Stimulated activated CD8-positive, alpha-beta memory T cell treated with anti-CD3 and anti-CD28 coated beads, Interleukin-7, amount 100 ng/mL, for 24 hours (primary cell): ENCODE results near the gene ABLIM2.
"Not testable (repeated sequence)": the region's sequence is repeated elsewhere in the genome, so short reads cannot be mapped to it uniquely, and the experiment has no call there.

Experiments used
- DNase-seq: peaks from one replicate; pipeline ENCODE4 v3.0.0-alpha.2; 2020; ENCODE audit warnings: low read depth

Gene ABLIM2

DNA sequence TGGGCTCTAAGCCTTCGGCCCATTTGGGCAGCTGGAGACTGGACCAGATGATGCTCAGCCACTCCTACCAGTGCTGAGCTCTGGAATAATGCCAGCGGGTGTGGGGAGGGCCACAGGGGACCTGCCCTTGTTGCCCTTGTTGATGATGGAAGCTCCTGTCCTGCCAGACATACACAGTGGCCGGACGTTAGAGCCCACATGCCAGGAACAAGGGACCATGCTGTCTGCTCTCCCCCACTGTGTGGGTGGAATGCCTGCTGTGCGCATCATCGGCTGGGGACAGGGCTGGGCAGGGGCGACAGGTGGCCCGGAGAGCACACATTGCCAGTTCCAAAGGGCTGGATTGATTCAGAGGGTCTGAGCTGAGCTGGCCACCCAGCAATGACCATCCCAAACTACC is 2.0 kb downstream of the ABLIM2 start:
- no peak for DNase-seq

- no peak for DNase-seq
Measured at GRCh38 chr4:8155660-8156421, 2.8 kb downstream of the ABLIM2 start.

GRCh38 chr4:8155048-8155447 is 3.6 kb downstream of the ABLIM2 start:
- DNase-seq: no peak

DNA sequence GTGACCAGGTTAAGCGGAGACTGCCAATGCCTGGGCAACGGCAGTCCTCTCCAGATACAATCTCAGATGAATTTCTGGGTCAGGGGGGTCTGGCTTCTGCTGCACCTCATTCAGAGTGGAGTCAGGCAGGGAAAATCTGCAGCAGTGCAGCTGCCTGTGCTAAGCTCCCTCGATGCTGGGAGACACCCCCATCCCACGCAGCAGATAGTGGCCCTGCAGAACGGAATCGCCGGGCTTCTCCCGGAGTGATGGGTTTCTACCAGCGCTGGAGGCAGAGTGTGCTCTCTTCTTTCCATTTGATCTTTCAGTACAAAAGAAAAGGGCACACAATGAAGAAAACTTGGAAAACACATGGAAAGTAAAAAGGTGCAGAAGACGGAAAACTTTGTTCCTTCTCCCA is 5.2 kb downstream of the ABLIM2 start:
- no peak for DNase-seq

GRCh38 chr4:8152865-8153257 is 5.8 kb downstream of the ABLIM2 start:
- DNase-seq: no peak

DNA sequence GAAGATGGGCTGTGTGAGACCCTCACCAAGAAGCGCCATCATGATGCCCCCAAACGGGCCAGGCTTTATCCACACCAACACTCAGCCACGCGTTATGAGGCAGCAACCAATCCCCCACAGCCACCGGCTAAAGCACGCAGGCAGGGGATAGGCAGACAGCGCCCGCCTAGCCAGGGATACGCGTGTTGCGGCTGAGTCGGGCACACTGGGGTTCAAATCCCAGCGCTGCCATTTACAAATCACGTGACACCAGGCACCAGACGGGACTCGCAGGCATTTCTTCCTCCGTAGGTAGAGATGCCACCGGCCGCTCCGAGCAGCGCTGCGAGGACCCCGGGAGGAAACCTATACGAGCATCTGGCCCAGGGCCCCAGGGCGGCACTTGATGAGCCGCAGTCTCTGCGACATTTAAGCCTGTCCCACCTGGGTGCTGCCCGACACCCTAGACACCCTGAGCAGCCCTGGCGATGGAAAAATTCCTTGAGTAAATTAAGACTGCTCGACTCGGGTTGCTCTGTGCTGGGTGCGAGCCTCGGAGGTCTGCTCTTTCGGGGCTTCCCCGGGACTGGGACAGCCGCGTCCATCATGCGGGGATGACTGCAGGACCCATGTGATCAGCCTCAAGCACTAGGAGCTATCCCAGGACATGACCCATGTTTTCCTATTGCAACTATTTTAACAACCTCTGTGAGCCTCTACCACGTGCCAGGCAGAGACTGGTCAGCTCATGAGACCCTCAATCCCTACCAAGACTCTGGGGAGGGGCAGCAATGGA is 6.3 kb downstream of the ABLIM2 start:
- DNase-seq: no peak

- no peak for DNase-seq
Measured at GRCh38 chr4:8151165-8151650, 7.4 kb downstream of the ABLIM2 start.

DNA sequence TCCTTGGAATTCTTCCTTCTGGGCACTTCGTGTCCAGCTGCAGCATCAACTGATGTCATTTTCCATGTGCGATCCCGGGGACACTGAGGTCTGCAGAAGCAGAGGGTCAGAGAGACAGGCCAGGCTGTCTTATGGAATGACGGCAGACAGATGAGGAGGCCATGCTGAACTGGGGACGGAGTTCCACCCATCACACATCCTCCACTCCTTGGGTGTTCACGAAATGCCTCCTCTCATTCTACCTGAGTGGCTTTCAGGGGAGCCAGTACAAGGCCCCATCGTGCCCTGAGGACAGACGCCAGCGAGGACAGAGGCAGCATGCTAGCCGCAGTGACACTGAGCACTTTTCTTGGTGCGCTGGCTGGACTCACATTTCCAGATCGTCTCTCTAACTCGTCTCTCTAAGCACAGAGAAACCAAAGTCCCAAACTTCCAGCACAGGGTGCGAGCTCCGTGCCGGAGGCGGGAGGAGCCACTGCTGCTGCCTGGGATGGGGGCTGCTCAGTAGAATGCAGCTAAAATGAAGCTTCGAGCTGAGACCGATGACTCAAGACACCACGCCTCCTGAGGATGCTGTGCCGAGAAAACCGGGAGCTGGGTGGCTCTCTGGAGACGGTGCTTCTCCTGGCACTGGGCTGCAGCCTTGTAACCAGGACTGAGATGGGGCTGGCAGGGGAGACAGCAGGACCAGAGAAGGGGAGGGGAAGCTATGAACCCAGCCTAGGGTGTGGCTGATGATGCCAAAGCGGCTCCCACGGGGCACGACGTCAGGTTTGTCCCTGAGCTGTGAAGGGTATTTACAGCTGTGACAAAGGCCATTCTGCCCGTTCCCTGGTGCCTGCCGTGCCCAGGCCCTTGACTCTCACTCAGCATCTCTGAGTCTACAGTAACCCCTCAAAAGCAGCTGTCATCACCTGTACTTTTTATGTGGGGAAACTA is 8.2 kb downstream of the ABLIM2 start:
- DNase-seq: no peak

GRCh38 chr4:8149664-8150063 is 8.9 kb downstream of the ABLIM2 start:
- no peak for DNase-seq

- DNase-seq: no peak
Measured at GRCh38 chr4:8148785-8149435, 9.7 kb downstream of the ABLIM2 start.

- DNase-seq: no peak
Measured at GRCh38 chr4:8148159-8148558, 10.5 kb downstream of the ABLIM2 start.

GRCh38 chr4:8147231-8147970 is 11.2 kb downstream of the ABLIM2 start:
- DNase-seq: no peak

DNA sequence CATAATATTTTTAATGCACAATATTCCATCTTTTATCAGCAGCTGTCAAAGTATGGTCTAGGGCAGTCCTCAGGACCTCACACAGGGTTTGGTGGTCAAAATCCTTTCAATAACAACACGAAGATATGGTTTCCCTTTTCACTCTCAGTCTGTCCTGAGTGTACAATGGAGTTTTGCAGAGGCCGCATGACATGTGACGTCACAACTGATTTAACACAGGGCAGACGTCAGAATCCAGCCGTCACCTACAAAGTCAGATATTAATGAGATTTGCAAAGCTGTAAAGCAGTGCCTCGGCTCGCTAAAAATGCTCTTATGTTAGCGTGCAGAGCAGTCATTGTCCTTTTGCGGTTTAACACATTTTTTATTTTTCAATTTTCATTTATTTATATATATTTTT is 12.5 kb downstream of the ABLIM2 start:
- no peak for DNase-seq

GRCh38 chr4:8144359-8144758 is 14.3 kb downstream of the ABLIM2 start:
- no peak for DNase-seq

DNA sequence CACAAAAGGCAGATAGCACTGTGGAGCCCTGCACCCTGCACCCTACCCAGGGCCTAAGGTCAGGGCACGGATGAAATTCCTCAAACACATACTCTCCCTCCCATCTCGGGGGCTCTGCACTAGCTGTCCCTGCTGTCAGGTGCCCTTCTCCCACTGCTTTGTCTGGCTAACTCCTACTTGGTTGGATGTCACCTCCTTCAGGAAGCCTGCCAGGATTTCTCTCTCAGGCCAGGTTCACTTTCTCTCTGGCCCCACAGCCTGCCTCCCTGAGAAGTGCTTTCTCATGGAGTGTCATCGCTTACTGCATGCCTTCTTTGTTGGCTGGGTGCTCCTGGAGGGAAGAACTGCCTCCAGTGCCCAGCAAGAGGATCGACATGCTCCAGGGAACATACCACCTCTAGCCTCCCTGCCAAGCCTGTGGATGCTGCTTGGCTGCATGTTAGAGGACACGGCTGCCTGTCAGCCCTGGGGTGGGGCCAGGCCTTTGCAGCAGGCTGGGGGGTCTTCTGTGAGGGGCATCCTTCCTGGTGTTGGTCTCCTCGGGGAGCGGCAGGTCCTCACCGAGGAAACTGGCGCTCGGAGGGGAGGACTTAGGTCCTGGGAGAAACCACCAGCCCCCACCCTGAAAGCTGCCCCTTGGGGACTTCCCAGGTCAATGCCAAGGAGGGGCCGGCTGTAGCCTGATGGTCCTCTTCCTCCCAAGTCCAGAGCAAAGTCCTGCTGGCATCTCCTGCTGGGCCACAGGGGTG is 15.0 kb downstream of the ABLIM2 start:
- no peak for DNase-seq

- no peak for DNase-seq
Measured at GRCh38 chr4:8142556-8142955, 16.1 kb downstream of the ABLIM2 start.

- DNase-seq: no peak
Measured at GRCh38 chr4:8141935-8142334, 16.7 kb downstream of the ABLIM2 start.

GRCh38 chr4:8140915-8141314 is 17.7 kb downstream of the ABLIM2 start:
- DNase-seq: no peak

- DNase-seq: not testable (repeated sequence)
Measured at GRCh38 chr4:8139726-8140125, 18.9 kb downstream of the ABLIM2 start.

GRCh38 chr4:8136972-8137710 is 21.5 kb downstream of the ABLIM2 start:
- no peak for DNase-seq
